GM23338 (cell line): Measurements from ENCODE around the gene UTP4.

ENCODE experiments used
- CTCF ChIP-seq, 2 experiments: fragments of 200-600 bp in 1 of 2; sonication (generic) in 1 of 2; conservative IDR thresholded peaks; 2 replicates each; pipeline versions ENCODE4 v1.5.1 to v1.6.1; 2016 to 2017; ENCODE audit warnings: antibody characterized with exemption in 2 of 2, low read depth in 2 of 2, mild to moderate bottlenecking in 2 of 2, moderate library complexity in 1 of 2
- EZH2 ChIP-seq: fragments of 200-600 bp; sonication (generic); IDR thresholded peaks from one replicate; pipeline ENCODE4 v1.8.0; 2017; ENCODE audit warnings: antibody characterized with exemption, mild to moderate bottlenecking, low read depth; ENCODE audit not compliant: unreplicated experiment
- EZH2phosphoT487 ChIP-seq: fragments of 200-600 bp; sonication (generic); IDR thresholded peaks from one replicate; pipeline ENCODE4 v1.8.1; 2018; ENCODE audit warnings: antibody characterized with exemption; ENCODE audit not compliant: unreplicated experiment
- REST ChIP-seq: IDR thresholded peaks from one replicate; pipeline ENCODE4 v1.6.1; 2018; ENCODE audit warnings: antibody characterized with exemption; ENCODE audit not compliant: unreplicated experiment
- STAT1 ChIP-seq: IDR thresholded peaks from one replicate; pipeline ENCODE4 v1.6.1; 2016; ENCODE audit warnings: antibody characterized with exemption; ENCODE audit not compliant: unreplicated experiment

- TF ChIP-seq CTCF (conservative IDR thresholded peaks at IDR 0.05; ENCODE audit: low read depth in 2 of 2) = no peak
- TF ChIP-seq EZH2phosphoT487 = no peak
- no peak for TF ChIP-seq REST
- TF ChIP-seq STAT1 = no peak
- no peak for TF ChIP-seq EZH2
Observed at GRCh38 chr16:69132424-69133252, at the start of gene UTP4, which contains the start of gene CHTF8.
